ENCODE results near the gene PTPRN2.
"Not testable (repeated sequence)": the region's sequence is repeated elsewhere in the genome, so short reads cannot be mapped to it uniquely, and the experiment has no call there.

The PTPRN2 gene

GRCh38 chr7:157780721-157781120, 806.9 kb downstream of the PTPRN2 start:
- H3K36me3 ChIP-seq (ENCODE audit: control insufficient read depth, insufficient read depth, low read length): no peaks in the 10 kb centered on the region

GRCh38 chr7:157780312-157780711, 807.3 kb downstream of the PTPRN2 start:
- Histone ChIP-seq H3K9me3 (ENCODE audit: control insufficient read depth, low read length) (no peaks in the 10 kb centered on the region), H3K4me3 (ENCODE audit: low read length) (no peak overlapping the region), H3K36me3 (ENCODE audit: control insufficient read depth, insufficient read depth, low read length) (no peaks in the 10 kb centered on the region), H3K27me3 (ENCODE audit: control insufficient read depth, insufficient read depth, low read length) (no peaks in the 10 kb centered on the region), H3K9ac (ENCODE audit: low read length) (no peak overlapping the region), H3K4me1 (ENCODE audit: control insufficient read depth, insufficient read depth, low read length) (no peaks in the 10 kb centered on the region)

More at GRCh38 chr7:157780721-157781120, 806.9 kb downstream of the PTPRN2 start:
- Histone ChIP-seq H3K9ac (ENCODE audit: low read length) (no peak overlapping the region), H3K27me3 (ENCODE audit: control insufficient read depth, insufficient read depth, low read length) (no peaks in the 10 kb centered on the region), H3K4me1 (ENCODE audit: control insufficient read depth, insufficient read depth, low read length) (no peaks in the 10 kb centered on the region), H3K9me3 (ENCODE audit: control insufficient read depth, low read length) (no peaks in the 10 kb centered on the region), H3K4me3 (ENCODE audit: low read length) (no peak overlapping the region)

GRCh38 chr7:157779206-157779605, 808.4 kb downstream of the PTPRN2 start:
- Histone ChIP-seq H3K36me3 (ENCODE audit: control insufficient read depth, insufficient read depth, low read length) (no peaks in the 10 kb centered on the region), H3K9me3 (ENCODE audit: control insufficient read depth, low read length) (no peaks in the 10 kb centered on the region), H3K4me1 (ENCODE audit: control insufficient read depth, insufficient read depth, low read length) (no peaks in the 10 kb centered on the region), H3K4me3 (ENCODE audit: low read length) (no peak overlapping the region), H3K27me3 (ENCODE audit: control insufficient read depth, insufficient read depth, low read length) (no peaks in the 10 kb centered on the region), H3K9ac (ENCODE audit: low read length) (no peak overlapping the region)

- H3K9ac ChIP-seq (ENCODE audit: low read length); H3K9me3 ChIP-seq (ENCODE audit: control insufficient read depth, low read length); H3K4me3 ChIP-seq (ENCODE audit: low read length); H3K4me1 ChIP-seq (ENCODE audit: control insufficient read depth, insufficient read depth, low read length); H3K36me3 ChIP-seq (ENCODE audit: control insufficient read depth, insufficient read depth, low read length); H3K27me3 ChIP-seq (ENCODE audit: control insufficient read depth, insufficient read depth, low read length): not testable (repeated sequence)
Observed at GRCh38 chr7:157777194-157777762, 810.3 kb downstream of the PTPRN2 start.

GRCh38 chr7:157775560-157776332, 811.9 kb downstream of the PTPRN2 start:
- H3K9me3 ChIP-seq (ENCODE audit: control insufficient read depth, low read length): no peaks in the 10 kb centered on the region
- H3K9ac ChIP-seq (ENCODE audit: low read length): no peak overlapping the region
- H3K4me3 ChIP-seq (ENCODE audit: low read length): no peak overlapping the region
- no peaks in the 10 kb centered on the region for H3K36me3 ChIP-seq (ENCODE audit: control insufficient read depth, insufficient read depth, low read length)
- H3K27me3 ChIP-seq (ENCODE audit: control insufficient read depth, insufficient read depth, low read length): no peaks in the 10 kb centered on the region
- no peaks in the 10 kb centered on the region for H3K4me1 ChIP-seq (ENCODE audit: control insufficient read depth, insufficient read depth, low read length)

- no peak overlapping the region for H3K4me3 ChIP-seq (ENCODE audit: low read length)
- H3K9ac ChIP-seq (ENCODE audit: low read length): no peak overlapping the region
- no peaks in the 10 kb centered on the region for H3K36me3 ChIP-seq (ENCODE audit: control insufficient read depth, insufficient read depth, low read length)
- H3K27me3 ChIP-seq (ENCODE audit: control insufficient read depth, insufficient read depth, low read length): no peaks in the 10 kb centered on the region
- no peaks in the 10 kb centered on the region for H3K9me3 ChIP-seq (ENCODE audit: control insufficient read depth, low read length)
- no peaks in the 10 kb centered on the region for H3K4me1 ChIP-seq (ENCODE audit: control insufficient read depth, insufficient read depth, low read length)
Observed at GRCh38 chr7:157775021-157775559, 812.5 kb downstream of the PTPRN2 start.

GRCh38 chr7:157774495-157774894, 813.1 kb downstream of the PTPRN2 start:
- no peak overlapping the region for H3K9ac ChIP-seq (ENCODE audit: low read length)
- no peak overlapping the region for H3K4me3 ChIP-seq (ENCODE audit: low read length)
- no peaks in the 10 kb centered on the region for H3K27me3 ChIP-seq (ENCODE audit: control insufficient read depth, insufficient read depth, low read length)
- no peaks in the 10 kb centered on the region for H3K36me3 ChIP-seq (ENCODE audit: control insufficient read depth, insufficient read depth, low read length)
- H3K4me1 ChIP-seq (ENCODE audit: control insufficient read depth, insufficient read depth, low read length): peaks cover 4% of the 10 kb centered on the region
- no peaks in the 10 kb centered on the region for H3K9me3 ChIP-seq (ENCODE audit: control insufficient read depth, low read length)

- H3K4me3 ChIP-seq (ENCODE audit: low read length): no peak overlapping the region
- no peaks in the 10 kb centered on the region for H3K9me3 ChIP-seq (ENCODE audit: control insufficient read depth, low read length)
- no peaks in the 10 kb centered on the region for H3K36me3 ChIP-seq (ENCODE audit: control insufficient read depth, insufficient read depth, low read length)
- no peaks in the 10 kb centered on the region for H3K27me3 ChIP-seq (ENCODE audit: control insufficient read depth, insufficient read depth, low read length)
- no peak overlapping the region for H3K9ac ChIP-seq (ENCODE audit: low read length)
- H3K4me1 ChIP-seq (ENCODE audit: control insufficient read depth, insufficient read depth, low read length): peaks cover 16% of the 10 kb centered on the region
Observed at GRCh38 chr7:157773361-157773760, 814.3 kb downstream of the PTPRN2 start.

GRCh38 chr7:157772486-157773130, 815.0 kb downstream of the PTPRN2 start:
- no peak overlapping the region for H3K9ac ChIP-seq (ENCODE audit: low read length)
- H3K36me3 ChIP-seq (ENCODE audit: control insufficient read depth, insufficient read depth, low read length): no peaks in the 10 kb centered on the region
- no peak overlapping the region for H3K4me3 ChIP-seq (ENCODE audit: low read length)
- no peaks in the 10 kb centered on the region for H3K9me3 ChIP-seq (ENCODE audit: control insufficient read depth, low read length)
- H3K4me1 ChIP-seq (ENCODE audit: control insufficient read depth, insufficient read depth, low read length): peaks cover 20% of the 10 kb centered on the region
- H3K27me3 ChIP-seq (ENCODE audit: control insufficient read depth, insufficient read depth, low read length): no peaks in the 10 kb centered on the region

- no peaks in the 10 kb centered on the region for H3K9me3 ChIP-seq (ENCODE audit: control insufficient read depth, low read length)
- H3K36me3 ChIP-seq (ENCODE audit: control insufficient read depth, insufficient read depth, low read length): no peaks in the 10 kb centered on the region
- peaks cover 23% of the 10 kb centered on the region for H3K4me1 ChIP-seq (ENCODE audit: control insufficient read depth, insufficient read depth, low read length)
- H3K27me3 ChIP-seq (ENCODE audit: control insufficient read depth, insufficient read depth, low read length): no peaks in the 10 kb centered on the region
- no peak overlapping the region for H3K9ac ChIP-seq (ENCODE audit: low read length)
- H3K4me3 ChIP-seq (ENCODE audit: low read length): no peak overlapping the region
Observed at GRCh38 chr7:157771689-157772088, 815.9 kb downstream of the PTPRN2 start.

- Histone ChIP-seq H3K9me3 (ENCODE audit: control insufficient read depth, low read length) (no peaks in the 10 kb centered on the region), H3K4me1 (ENCODE audit: control insufficient read depth, insufficient read depth, low read length) (peaks cover 23% of the 10 kb centered on the region), H3K36me3 (ENCODE audit: control insufficient read depth, insufficient read depth, low read length) (no peaks in the 10 kb centered on the region), H3K27me3 (ENCODE audit: control insufficient read depth, insufficient read depth, low read length) (no peaks in the 10 kb centered on the region), H3K9ac (ENCODE audit: low read length) (no peak overlapping the region), H3K4me3 (ENCODE audit: low read length) (no peak overlapping the region)
Observed at GRCh38 chr7:157770716-157771320, 816.8 kb downstream of the PTPRN2 start.

Data from mucosa of stomach (tissue), 1 donor.